Measurements from ENCODE around the gene LIN37.
"Not testable (repeated sequence)": the region's sequence is repeated elsewhere in the genome, so short reads cannot be mapped to it uniquely, and the experiment has no call there.

LIN37 gene

DNA sequence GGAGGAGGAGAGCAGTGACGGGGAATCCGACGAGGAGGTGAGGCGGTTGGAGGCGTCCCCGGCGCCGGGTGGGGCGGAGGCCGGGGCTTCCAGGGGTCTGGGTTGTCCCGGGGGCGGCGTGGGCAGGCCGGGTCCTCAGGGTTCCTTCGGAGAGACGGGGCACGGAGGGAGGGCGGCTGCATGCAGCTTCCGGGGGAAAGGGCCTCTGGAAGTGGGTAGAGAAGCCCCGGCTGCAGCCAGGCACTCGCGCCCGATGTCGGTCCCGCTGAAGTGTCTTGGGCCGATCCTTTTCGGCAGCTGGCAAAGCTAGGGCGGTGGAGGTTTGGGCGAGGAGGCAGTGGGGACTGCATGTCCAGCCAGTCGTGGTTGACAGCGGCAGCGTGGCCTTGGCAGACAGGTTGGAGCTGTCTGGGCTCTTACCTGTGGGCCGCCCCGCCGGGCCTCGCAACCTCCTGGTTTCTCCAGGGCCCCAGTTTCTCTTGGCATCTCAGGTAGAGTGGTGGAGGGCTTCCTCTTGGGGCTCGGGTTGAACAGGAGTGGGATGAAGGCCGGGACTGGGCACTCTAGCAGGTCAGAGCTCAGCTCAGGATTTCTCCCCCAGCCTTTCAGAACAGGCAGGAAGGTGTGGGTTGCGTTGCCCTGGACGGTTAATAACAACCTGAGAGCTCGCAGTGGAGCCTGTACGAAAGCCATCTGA is 29.9 kb upstream of the LIN37 start:
- no peak for DNase-seq (ENCODE audit: low read depth)
- H3K4me3 ChIP-seq (ENCODE audit: low read depth, low read length), result peak overlapping the region; percentile 72

DNA sequence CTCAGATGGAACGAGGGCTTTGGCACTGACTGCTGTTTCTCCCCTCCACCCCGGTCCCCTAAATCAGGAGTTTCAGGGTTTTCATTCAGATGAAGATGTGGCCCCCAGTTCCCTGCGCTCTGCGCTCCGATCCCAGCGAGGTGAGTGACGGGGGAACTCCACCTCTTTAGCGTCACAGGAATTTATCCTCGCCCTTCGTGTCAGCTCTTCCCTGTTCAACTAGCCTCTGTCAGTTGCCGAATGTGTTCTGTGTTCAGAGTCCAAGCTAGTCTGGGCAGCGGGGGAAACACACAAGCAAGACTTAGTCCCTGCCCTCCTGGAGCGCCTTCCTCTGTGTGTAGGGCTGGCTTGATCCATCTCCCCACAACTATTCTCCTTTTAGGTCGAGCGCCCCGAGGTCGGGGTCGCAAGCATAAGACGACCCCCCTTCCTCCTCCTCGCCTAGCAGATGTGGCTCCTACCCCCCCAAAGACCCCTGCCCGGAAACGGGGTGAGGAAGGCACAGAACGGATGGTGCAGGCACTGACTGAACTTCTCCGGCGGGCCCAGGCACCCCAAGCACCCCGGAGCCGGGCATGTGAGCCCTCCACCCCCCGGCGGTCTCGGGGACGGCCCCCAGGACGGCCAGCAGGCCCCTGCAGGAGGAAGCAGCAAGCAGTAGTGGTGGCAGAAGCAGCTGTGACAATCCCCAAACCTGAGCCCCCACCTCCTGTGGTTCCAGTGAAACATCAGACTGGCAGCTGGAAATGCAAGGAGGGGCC is 28.8 kb upstream of the LIN37 start:
- peak overlapping the region; percentile 72 for H3K4me3 ChIP-seq (ENCODE audit: low read depth, low read length)

DNA sequence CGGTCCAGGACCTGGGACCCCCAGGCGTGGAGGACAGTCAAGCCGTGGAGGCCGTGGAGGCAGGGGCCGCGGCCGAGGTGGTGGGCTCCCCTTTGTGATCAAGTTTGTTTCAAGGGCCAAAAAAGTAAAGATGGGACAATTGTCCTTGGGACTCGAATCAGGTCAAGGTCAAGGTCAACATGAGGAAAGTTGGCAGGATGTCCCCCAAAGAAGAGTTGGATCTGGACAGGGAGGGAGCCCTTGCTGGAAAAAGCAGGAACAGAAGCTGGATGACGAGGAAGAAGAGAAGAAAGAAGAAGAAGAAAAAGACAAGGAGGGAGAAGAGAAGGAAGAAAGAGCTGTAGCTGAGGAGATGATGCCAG is 28.2 kb upstream of the LIN37 start:
- no peak for DNase-seq (ENCODE audit: low read depth)
- no peak overlapping the region for H3K4me3 ChIP-seq (ENCODE audit: low read depth, low read length)

More for the DNA sequence above, 28.8 kb upstream of the LIN37 start:
- no peak for DNase-seq (ENCODE audit: low read depth)

DNA sequence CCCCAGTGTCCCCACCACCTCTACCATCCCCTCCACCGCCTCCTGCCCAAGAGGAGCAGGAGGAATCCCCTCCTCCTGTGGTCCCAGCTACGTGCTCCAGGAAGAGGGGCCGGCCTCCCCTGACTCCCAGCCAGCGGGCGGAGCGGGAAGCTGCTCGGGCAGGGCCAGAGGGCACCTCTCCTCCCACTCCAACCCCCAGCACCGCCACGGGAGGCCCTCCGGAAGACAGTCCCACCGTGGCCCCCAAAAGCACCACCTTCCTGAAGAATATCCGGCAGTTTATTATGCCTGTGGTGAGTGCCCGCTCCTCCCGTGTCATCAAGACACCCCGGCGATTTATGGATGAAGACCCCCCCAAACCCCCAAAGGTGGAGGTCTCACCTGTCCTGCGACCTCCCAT is 27.7 kb upstream of the LIN37 start:
- H3K4me3 ChIP-seq (ENCODE audit: low read depth, low read length), result no peak overlapping the region
- no peak for DNase-seq (ENCODE audit: low read depth)

DNA sequence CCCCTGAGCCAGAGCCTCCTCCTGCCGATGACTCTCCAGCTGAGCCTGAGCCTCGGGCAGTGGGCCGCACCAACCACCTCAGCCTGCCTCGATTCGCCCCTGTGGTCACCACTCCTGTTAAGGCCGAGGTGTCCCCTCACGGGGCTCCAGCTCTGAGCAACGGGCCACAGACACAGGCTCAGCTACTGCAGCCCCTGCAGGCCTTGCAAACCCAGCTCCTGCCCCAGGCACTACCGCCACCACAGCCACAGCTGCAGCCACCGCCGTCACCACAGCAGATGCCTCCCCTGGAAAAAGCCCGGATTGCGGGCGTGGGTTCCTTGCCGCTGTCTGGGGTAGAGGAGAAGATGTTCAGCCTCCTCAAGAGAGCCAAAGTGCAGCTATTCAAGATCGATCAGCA is 27.0 kb upstream of the LIN37 start:
- no peak overlapping the region for H3K4me3 ChIP-seq (ENCODE audit: low read depth, low read length)
- DNase-seq (ENCODE audit: low read depth), result no peak

DNA sequence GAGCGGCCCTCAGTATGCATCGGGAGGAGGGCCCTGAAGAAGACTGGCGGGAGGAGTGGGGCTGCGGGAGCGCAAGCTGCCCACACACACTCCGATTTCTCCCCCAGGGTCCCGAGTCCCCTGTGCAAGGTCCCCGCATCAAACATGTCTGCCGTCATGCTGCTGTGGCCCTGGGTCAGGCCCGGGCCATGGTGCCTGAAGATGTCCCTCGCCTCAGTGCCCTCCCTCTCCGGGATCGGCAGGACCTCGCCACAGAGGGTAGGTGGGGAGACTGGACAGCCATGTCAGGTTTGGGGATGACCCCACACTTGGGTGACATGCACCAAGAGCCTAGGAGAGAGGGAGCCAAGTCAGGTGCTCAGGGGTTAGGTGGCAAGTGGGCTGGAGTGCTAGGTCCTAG is 25.9 kb upstream of the LIN37 start:
- DNase-seq (ENCODE audit: low read depth), result no peak
- H3K4me3 ChIP-seq (ENCODE audit: low read depth, low read length), result no peak overlapping the region

DNA sequence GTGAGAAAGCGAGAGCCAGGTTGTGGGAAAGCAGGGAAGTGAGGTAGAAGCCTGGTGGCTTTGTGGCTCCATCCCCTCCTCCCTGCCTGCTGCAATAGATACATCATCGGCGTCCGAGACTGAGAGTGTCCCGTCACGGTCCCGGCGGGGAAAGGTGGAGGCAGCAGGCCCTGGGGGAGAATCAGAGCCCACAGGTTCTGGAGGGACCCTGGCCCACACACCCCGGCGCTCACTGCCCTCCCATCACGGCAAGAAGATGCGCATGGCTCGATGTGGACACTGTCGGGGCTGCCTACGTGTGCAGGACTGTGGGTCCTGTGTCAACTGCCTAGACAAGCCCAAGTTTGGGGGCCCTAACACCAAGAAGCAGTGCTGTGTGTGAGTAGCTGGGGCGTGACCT is 25.5 kb upstream of the LIN37 start:
- DNase-seq (ENCODE audit: low read depth), result no peak
- H3K4me3 ChIP-seq (ENCODE audit: low read depth, low read length), result no peak overlapping the region

DNA sequence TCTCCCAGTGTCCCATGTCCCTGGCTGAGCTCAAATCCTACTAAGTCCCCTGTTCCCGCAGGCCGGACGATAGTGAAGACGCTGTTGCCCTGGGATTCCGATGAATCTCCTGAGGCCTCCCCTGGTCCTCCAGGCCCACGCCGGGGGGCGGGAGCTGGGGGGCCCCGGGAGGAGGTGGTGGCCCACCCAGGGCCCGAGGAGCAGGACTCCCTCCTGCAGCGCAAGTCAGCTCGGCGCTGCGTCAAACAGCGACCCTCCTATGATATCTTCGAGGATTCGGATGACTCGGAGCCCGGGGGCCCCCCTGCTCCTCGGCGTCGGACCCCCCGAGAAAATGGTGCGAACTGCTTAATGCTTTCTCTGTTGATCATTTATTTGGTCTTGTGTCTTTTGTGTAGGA is 24.7 kb upstream of the LIN37 start:
- H3K4me3 ChIP-seq (ENCODE audit: low read depth, low read length), result no peak overlapping the region
- DNase-seq (ENCODE audit: low read depth), result no peak

DNA sequence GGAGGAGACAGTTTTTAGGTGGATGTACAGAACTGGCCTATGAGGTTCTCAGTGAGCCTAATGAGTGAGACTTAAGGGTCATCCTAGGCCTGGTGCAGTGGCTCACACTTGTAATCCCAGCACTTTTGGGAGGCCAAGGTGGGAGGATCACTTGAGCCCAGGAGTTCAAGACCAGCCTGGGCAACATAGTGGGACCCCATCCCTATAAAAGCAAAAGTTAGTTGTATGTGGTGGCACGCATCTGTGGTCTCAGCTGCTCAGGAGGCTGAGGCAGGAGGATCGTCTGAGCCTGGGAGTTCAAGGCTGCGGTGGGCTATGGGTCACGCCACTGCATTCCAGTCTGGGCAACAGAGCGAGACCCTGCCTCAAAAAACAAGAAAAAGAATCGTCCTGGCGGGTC is 24.2 kb upstream of the LIN37 start:
- DNase-seq (ENCODE audit: low read depth); H3K4me3 ChIP-seq (ENCODE audit: low read depth, low read length): not testable (repeated sequence)

DNA sequence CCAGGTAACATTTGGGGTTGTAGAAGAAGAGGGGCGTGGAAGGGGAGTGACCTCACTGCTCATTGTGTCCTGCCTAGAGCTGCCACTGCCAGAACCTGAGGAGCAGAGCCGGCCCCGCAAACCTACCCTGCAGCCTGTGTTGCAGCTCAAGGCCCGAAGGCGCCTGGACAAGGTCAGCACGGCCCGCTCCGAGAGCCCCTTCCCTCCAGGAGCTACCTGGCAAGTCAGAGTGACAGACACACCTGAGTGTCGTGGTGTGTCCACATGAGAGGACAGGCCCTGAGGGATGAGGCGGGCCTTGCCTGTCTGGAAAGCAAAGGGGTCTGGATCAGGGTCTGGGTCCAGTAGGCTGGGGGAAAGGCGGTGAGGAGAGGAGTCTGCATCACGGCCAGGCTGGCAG is 23.8 kb upstream of the LIN37 start:
- DNase-seq (ENCODE audit: low read depth), result no peak
- H3K4me3 ChIP-seq (ENCODE audit: low read depth, low read length), result no peak overlapping the region

DNA sequence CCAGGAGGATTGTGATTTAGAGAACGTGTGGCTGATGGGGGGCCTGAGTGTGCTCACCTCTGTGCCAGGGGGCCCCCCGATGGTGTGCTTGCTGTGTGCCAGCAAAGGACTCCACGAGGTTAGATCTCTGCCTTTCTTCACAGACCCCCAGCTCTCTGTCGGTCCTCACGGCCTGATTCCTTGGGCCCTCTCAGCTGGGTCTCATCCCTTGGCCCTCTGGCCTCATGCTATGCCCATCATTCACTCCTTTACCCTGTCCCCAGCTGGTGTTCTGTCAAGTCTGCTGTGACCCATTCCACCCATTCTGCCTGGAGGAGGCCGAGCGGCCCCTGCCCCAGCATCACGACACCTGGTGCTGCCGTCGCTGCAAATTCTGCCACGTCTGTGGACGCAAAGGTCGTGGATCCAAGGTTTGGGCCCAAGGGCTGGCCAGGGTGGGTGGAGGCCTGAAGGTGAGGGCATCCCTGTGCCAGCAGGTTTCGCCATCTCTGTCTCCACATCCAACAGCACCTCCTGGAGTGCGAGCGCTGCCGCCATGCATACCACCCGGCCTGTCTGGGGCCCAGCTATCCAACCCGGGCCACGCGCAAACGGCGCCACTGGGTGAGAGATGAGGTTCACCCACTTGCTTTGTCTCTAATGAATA is 23.0 kb upstream of the LIN37 start:
- no peak for DNase-seq (ENCODE audit: low read depth)
- H3K4me3 ChIP-seq (ENCODE audit: low read depth, low read length), result no peak overlapping the region

DNA sequence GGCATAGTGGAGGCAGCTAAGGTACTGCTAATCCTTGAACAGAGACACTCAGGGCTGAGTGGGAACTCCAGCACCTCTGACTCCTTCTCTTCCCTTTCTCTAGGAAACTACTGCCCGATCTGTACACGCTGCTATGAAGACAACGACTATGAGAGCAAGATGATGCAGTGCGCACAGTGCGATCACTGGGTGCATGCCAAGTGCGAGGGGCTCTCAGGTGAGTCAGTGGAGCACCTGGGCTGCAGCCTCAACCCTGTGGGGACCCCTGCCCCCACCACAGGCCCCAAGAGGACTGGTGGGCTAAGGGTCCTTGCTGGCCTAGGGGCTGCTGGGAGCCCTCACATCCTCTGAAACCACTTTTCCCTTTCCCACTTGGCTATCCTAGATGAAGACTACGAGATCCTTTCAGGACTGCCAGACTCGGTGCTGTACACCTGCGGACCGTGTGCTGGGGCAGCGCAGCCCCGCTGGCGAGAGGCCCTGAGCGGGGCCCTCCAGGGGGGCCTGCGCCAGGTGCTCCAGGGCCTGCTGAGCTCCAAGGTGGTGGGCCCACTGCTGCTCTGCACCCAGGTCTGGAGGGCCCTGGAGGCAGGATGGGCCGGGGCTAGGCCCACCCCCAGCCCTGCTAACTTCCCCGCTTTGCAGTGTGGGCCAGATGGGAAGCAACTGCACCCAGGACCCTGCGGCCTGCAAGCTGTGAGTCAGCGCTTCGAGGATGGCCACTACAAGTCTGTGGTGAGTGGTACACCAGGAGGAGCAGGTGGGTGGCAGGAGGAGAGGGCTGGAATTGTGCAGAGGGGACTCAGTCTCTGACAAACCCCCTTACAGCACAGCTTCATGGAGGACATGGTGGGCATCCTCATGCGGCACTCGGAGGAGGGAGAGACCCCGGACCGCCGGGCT is 21.1 kb upstream of the LIN37 start:
- no peak for DNase-seq (ENCODE audit: low read depth)
- H3K4me3 ChIP-seq (ENCODE audit: low read depth, low read length), result no peak overlapping the region

DNA sequence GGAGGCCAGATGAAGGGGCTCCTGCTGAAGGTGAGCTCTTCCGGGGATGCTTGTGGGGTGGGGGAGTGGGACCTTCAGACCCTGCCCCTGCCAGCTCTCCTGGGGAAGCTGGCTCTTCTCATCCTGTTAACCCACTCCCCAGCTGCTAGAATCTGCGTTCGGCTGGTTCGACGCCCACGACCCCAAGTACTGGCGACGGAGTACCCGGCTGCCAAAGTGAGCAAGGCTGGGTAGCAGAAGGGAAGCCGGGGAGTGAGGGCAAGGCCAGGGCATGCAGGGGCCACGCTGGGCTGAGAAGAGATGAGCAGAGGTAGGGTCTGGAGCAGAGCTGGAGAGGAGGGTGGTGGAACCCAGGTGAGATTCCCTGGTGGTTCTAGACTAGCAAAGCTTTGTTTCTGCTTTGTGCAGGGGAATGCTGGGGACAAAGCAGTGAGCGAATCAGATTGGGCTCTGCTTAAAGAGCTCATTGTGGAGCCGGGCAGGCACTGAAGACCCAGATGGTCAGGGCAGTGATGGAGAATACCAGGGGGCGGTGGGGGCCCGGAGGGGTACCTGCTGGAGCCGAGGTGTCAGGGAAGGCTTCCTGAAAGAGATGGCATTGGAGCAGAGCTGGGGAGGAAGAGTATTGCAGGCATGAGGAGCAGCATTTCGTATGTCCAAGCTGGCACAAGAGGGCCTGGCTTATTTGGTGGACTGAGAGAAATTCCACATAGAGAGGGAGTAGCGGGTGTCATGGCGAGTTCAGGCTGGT is 20.2 kb upstream of the LIN37 start:
- DNase-seq (ENCODE audit: low read depth), result no peak

DNA sequence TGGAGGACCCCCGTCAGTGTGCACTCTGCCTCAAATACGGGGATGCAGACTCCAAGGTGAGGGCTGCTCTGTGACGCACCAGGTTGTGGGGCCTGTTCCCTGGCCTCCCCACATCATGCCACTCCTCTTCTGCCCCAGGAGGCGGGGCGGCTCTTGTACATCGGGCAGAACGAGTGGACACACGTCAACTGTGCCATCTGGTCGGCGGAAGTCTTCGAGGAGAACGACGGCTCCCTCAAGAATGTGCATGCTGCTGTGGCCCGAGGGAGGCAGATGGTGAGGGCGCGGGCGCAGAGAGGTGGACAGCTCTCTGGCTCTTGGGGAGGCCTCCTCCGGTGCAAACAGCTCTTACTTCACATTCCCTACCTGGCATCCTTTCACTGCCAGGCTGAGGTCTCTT is 19.4 kb upstream of the LIN37 start:
- H3K4me3 ChIP-seq (ENCODE audit: low read depth, low read length), result no peak overlapping the region
- DNase-seq (ENCODE audit: low read depth), result no peak

More for the DNA sequence above, 20.2 kb upstream of the LIN37 start:
- H3K4me3 ChIP-seq (ENCODE audit: low read depth, low read length), result no peak overlapping the region

DNA sequence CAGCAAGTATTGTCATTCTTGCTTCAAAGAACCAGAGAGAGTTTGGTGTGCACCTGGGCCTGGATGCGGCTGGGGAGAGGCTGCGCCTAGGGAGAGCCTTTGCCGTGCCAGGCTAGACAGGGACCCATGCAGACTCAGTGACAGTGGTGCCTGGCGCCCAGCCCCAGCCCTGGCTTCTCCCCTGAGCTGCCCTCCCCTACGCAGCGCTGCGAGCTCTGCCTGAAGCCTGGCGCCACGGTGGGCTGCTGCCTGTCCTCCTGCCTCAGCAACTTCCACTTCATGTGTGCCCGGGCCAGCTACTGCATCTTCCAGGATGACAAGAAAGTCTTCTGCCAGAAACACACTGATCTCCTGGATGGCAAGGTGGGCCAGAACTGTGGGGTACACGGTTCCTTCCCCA is 18.6 kb upstream of the LIN37 start:
- no peak for DNase-seq (ENCODE audit: low read depth)
- no peak overlapping the region for H3K4me3 ChIP-seq (ENCODE audit: low read depth, low read length)

DNA sequence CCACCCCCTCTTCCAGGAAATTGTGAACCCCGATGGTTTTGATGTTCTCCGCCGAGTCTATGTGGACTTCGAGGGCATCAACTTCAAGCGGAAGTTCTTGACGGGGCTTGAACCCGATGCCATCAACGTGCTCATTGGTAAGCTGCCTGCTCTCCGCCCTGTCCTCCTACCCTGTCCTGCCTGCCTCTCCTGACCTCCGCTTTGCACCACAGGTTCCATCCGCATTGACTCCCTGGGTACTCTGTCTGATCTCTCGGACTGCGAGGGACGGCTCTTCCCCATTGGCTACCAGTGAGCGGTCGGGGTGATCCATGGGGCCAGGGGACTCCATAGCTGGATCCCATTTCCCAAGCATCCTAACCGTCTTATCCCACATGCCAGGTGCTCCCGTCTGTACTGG is 18.1 kb upstream of the LIN37 start:
- no peak overlapping the region for H3K4me3 ChIP-seq (ENCODE audit: low read depth, low read length)
- DNase-seq (ENCODE audit: low read depth), result no peak

DNA sequence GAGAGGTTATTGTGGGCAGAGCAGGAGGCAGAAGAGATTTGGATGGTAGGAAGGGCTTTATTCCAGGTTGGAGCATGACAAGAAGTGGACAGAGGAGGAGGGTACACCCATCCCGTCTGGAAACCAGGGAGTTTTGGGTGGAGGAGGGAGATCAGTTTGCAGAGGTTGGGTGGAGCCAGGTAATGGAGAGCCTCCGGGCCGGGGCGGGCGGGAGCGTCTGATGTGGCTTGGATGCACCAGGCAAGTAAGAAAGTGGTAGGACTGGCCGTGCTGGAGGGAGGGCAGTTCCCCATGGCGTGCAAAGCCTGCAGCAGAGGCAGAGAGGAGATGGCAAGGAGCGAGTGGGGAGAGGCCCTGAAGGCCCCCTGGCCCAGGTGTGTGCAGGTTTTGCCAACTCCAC is 17.0 kb upstream of the LIN37 start:
- DNase-seq (ENCODE audit: low read depth), result no peak

DNA sequence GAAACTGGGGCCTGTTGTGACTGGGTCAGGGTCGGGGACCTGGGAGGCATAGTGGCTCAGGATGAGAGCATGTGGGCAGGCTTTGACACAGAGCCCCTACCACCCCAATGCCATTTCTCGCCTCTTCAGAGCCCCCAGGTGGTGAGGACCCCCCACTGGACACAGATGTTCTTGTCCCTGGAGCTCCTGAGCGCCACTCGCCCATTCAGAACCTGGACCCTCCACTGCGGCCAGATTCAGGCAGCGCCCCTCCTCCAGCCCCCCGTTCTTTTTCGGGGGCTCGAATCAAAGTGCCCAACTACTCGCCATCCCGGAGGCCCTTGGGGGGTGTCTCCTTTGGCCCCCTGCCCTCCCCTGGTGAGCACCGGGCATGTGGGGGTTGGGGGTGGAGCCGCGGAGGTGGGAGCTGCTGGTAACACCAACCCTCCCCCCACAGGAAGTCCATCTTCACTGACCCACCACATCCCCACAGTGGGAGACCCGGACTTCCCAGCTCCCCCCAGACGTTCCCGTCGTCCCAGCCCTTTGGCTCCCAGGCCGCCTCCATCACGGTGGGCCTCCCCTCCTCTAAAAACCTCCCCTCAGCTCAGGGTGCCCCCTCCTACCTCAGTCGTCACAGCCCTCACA is 16.5 kb upstream of the LIN37 start:
- no peak overlapping the region for H3K4me3 ChIP-seq (ENCODE audit: low read depth, low read length)
- no peak for DNase-seq (ENCODE audit: low read depth)

More for the DNA sequence above, 17.0 kb upstream of the LIN37 start:
- no peak overlapping the region for H3K4me3 ChIP-seq (ENCODE audit: low read depth, low read length)

Measured in skeletal muscle cell (primary cell).